Measurements from ENCODE around the gene SIGLEC7.

The SIGLEC7 gene

DNA sequence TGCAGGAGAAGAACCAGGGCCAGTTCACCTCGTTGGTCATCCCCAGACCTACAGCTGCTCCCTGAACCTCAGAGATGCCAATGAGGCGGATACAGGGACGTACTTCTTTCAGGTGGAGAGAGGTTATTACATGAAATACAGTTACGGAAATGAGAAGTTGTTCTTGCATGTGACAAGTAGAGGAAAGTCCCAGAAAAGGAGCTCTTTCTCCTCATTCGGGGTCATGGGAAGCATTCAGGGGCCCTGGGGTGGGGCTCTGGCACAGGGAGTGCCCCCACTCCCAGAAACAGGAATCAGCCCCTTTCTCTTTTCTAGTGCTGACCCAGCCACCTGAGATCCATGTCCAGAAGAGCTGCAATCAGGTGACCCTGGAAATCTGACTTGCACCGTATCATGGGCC is 21.9 kb upstream of the SIGLEC7 start:
- Histone ChIP-seq H3K4me1 (peaks cover 44 to 100% (median 69%) of the 10 kb centered on the region in 10 experiments), H4K20me1 (no peaks in the 10 kb centered on the region), H3K4me2 (peak overlapping the region in 8 of 11 experiments; percentile 0 to 100 (median 96); a peak in 14 of 22 replicates), H3K36me3 (no peaks in the 10 kb centered on the region), H3K4me3 (peak overlapping the region in 3 of 10 experiments; percentile 2 to 11 (median 4); a peak in 4 of 20 replicates), H3K9ac (peak overlapping the region in 6 of 11 experiments; percentile 3 to 71 (median 50); a peak in 8 of 22 replicates), H3K27me3 (no peaks in the 10 kb centered on the region), H3K9me3 (replicated peaks in 1 of 11) (no peaks in the 10 kb centered on the region), H3K27ac (peak overlapping the region in 10 of 11 experiments; percentile 30 to 98 (median 94); a peak in 19 of 22 replicates)
- no peak for TF ChIP-seq Cebpa-rat (IDR thresholded peaks at IDR 0.05)

DNA sequence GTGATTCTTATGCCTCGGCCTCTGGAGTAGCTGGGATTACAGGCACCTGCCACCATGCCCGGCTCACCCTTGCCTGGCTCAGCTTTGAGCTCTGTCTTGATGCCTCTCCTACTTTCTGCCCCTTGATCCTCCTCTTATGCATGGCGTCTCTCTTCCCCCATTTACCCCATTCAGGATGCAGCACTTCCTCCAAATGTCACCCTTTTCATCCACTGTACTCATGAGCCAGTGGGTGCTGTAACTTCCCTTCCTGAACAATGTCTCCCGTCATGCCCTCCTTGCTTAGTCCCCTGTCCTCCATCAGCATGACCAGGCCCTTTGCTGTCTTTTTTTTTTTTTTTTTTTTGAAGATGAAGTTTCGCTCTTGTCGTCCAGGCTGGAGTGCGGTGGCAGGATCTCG is 20.8 kb upstream of the SIGLEC7 start:
- no peak for TF ChIP-seq Cebpa-rat (IDR thresholded peaks at IDR 0.05)
- peaks cover 55 to 100% (median 76%) of the 10 kb centered on the region in 10 experiments for H3K4me1 ChIP-seq
- no peak overlapping the region; a peak in 1 of 20 replicates for H3K4me3 ChIP-seq
- peaks cover 0 to 10% (median 0%) of the 10 kb centered on the region in 11 experiments; a peak in 5 of 22 replicates for H3K36me3 ChIP-seq
- peak overlapping the region in 9 of 11 experiments; percentile 37 to 91 (median 83); a peak in 11 of 22 replicates for H3K9ac ChIP-seq
- no peaks in the 10 kb centered on the region for H3K9me3 ChIP-seq (replicated peaks in 1 of 11)
- H3K27ac ChIP-seq = peak overlapping the region; percentile 87 to 98 (median 93)
- H3K27me3 ChIP-seq = no peaks in the 10 kb centered on the region
- H3K4me2 ChIP-seq = peak overlapping the region; percentile 86 to 100 (median 96)
- no peaks in the 10 kb centered on the region for H4K20me1 ChIP-seq

DNA sequence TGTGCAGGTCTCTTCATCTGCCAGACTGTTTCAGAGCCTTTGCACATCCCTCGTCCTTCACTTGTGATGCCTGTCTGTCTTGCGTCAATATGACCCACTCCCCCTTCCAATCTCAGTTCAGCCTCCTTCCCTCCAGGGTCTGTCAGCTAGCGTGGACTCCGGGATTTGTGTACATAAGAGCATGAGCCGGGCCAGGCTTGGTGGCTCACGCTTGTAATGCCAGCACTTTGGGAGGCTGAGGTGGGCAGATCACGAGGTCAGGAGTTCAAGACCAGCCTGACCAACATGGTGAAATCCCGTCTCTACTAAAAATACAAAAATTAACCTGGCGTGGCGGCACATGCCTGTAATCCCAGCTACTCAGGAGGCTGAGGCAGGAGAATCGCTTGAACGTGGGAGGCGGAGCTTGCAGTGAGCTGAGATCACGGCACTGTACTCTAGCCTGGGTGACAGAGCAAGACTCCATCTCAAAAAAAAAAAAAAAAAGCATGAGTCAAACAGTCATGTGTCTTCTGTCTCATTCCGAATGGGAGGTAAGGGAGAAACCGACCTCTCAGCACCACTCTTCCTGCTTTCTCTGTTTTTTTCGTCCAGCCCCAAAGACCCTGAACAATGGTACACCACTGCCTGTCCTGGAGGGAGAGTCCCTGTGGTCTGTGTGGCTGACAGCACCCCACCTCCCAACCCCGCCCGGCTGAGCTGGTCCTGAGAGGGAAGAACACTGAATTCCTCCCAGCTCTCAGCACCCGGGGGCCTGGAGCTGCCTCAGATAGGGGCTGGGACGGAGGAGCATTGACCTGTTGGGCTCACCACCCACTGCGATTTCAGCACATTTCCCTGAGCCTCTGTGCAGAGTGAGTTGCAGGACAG is 19.8 kb upstream of the SIGLEC7 start:
- Histone ChIP-seq H4K20me1 (no peaks in the 10 kb centered on the region), H3K4me2 (peak overlapping the region; percentile 86 to 100 (median 96)), H3K27me3 (no peaks in the 10 kb centered on the region), H3K9me3 (replicated peaks in 1 of 11) (no peaks in the 10 kb centered on the region), H3K36me3 (peaks cover 0 to 21% (median 0%) of the 10 kb centered on the region in 11 experiments; a peak in 7 of 22 replicates), H3K4me1 (peaks cover 66 to 100% (median 87%) of the 10 kb centered on the region in 10 experiments), H3K9ac (peak overlapping the region; percentile 76 to 91 (median 83)), H3K4me3 (peak overlapping the region in 6 of 10 experiments; percentile 60 to 77 (median 68); a peak in 13 of 20 replicates), H3K27ac (peak overlapping the region; percentile 87 to 98 (median 93))
- TF ChIP-seq Cebpa-rat (IDR thresholded peaks at IDR 0.05) = no peak

DNA sequence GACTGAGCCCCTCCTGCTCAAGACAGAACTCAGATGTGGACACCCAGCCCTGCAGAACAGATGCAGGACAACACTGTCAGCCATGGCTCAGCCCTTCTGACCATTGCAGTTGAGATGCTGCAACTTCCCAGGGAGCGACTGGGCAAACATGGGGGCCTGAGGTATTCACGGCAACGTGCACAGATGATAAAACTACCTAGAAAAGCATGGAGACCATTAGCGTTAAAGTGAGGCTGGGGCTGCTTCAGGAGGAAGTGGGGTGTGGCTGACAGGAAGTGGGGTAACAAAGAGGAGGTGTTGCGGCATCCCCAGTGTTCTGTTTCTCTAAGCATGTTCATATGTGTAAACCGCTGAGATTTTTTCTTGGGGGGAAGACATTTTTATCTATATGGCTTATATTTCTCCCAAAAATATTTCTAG is 18.7 kb upstream of the SIGLEC7 start:
- Histone ChIP-seq H3K9me3 (replicated peaks in 1 of 11) (no peaks in the 10 kb centered on the region), H3K9ac (peak overlapping the region; percentile 76 to 91 (median 83)), H3K36me3 (peaks cover 0 to 28% (median 0%) of the 10 kb centered on the region in 11 experiments; a peak in 8 of 22 replicates), H3K4me1 (peaks cover 76 to 99% (median 95%) of the 10 kb centered on the region in 10 experiments), H3K4me2 (peak overlapping the region; percentile 86 to 100 (median 96)), H3K27me3 (no peaks in the 10 kb centered on the region), H3K4me3 (peak overlapping the region in 8 of 10 experiments; percentile 19 to 77 (median 65); a peak in 13 of 20 replicates), H4K20me1 (no peaks in the 10 kb centered on the region), H3K27ac (peak overlapping the region; percentile 87 to 98 (median 93))
- TF ChIP-seq Cebpa-rat (IDR thresholded peaks at IDR 0.05) = peak in 10 of 11 experiments; percentile 47 to 94 (median 84); a peak in 17 of 22 replicates

DNA sequence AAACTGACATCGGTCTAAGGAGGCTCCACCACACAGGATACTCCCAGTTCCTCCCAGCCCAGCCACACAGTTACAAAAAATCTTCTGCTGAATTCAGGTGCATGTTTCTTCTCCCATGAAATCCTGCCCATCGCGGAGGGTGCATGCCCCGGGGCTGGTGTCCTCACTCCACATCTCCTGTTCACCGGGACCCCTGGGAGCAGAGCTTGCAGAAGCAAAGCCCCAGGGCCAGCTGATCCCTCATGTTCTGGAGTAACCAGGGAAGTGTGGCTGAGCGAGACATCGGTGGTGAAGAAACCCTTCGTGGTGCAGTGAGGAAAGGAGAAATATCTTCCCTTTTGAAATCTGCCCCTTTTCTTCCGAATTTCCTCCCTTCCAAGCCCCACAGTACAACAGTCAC is 18.3 kb upstream of the SIGLEC7 start:
- H3K4me2 ChIP-seq = peak overlapping the region; percentile 86 to 100 (median 96)
- peak in 7 of 11 experiments; percentile 26 to 87 (median 55); a peak in 10 of 22 replicates for TF ChIP-seq Cebpa-rat (IDR thresholded peaks at IDR 0.05)
- H3K9ac ChIP-seq = peak overlapping the region; percentile 76 to 91 (median 83)
- H3K36me3 ChIP-seq = peaks cover 0 to 32% (median 0%) of the 10 kb centered on the region in 11 experiments; a peak in 9 of 22 replicates
- H3K27ac ChIP-seq = peak overlapping the region; percentile 87 to 98 (median 93)
- no peaks in the 10 kb centered on the region for H4K20me1 ChIP-seq
- peaks cover 80 to 99% (median 96%) of the 10 kb centered on the region in 10 experiments for H3K4me1 ChIP-seq
- H3K4me3 ChIP-seq = peak overlapping the region in 8 of 10 experiments; percentile 19 to 77 (median 65); a peak in 13 of 20 replicates
- no peaks in the 10 kb centered on the region for H3K27me3 ChIP-seq
- H3K9me3 ChIP-seq (replicated peaks in 1 of 11) = no peaks in the 10 kb centered on the region

DNA sequence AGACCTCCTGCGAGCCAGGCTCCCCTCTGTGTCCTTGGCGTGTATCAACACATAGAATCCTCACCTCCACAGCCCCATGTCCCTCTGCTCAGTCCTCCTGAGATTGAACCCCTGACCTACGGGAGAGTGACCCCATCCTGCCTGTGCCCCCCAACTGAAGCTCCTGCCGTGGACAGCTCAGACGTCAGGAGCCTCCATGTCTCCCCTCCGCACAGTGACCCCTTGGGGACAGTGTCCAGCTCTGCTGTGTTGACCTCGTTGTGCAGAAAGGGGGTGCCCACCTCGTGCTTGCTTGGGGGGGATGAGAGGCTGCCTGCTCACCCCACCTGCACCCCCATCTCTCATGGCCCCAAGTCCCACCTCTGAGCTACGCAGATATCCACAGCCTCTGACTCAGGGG is 17.9 kb upstream of the SIGLEC7 start:
- Histone ChIP-seq H3K4me2 (peak overlapping the region; percentile 86 to 100 (median 96)), H4K20me1 (no peaks in the 10 kb centered on the region), H3K36me3 (peaks cover 0 to 36% (median 0%) of the 10 kb centered on the region in 11 experiments; a peak in 9 of 22 replicates), H3K9ac (peak overlapping the region; percentile 76 to 91 (median 83)), H3K9me3 (replicated peaks in 1 of 11) (no peaks in the 10 kb centered on the region), H3K4me3 (peak overlapping the region in 8 of 10 experiments; percentile 19 to 77 (median 65); a peak in 14 of 20 replicates), H3K27ac (peak overlapping the region; percentile 87 to 98 (median 93)), H3K27me3 (no peaks in the 10 kb centered on the region), H3K4me1 (peaks cover 84 to 100% (median 97%) of the 10 kb centered on the region in 10 experiments)
- TF ChIP-seq Cebpa-rat (IDR thresholded peaks at IDR 0.05) = no peak; a peak in 1 of 22 replicates

DNA sequence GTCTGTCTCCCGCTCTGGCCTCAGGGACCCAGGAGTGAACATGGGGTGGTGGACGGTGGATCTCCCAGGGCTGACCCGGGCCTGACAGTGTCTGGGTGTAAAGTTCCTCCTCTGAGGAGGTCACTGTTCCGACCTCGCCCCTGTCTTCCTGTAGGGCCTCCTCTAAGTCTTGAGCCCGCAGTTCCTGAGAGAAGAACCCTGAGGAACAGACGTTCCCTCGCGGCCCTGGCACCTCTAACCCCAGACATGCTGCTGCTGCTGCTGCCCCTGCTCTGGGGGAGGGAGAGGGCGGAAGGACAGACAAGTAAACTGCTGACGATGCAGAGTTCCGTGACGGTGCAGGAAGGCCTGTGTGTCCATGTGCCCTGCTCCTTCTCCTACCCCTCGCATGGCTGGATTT is 17.4 kb upstream of the SIGLEC7 start, which contains the start of gene SIGLEC9:
Gene SIGLEC9 (plus strand): TSS at position 178 of the 400 bp plus-strand sequence. CDS start 69 bp downstream, at position 247.
- Histone ChIP-seq H4K20me1 (no peaks in the 10 kb centered on the region), H3K9ac (peak within 1 kb of the TSS; percentile 76 to 91 (median 83)), H3K4me2 (peak within 1 kb of the TSS; percentile 86 to 100 (median 96)), H3K4me1 (peaks cover 90 to 100% (median 97%) of the 10 kb centered on the region in 10 experiments), H3K27me3 (no peaks in the 10 kb centered on the region), H3K36me3 (peaks cover 0 to 41% (median 1%) of the 10 kb centered on the region in 11 experiments; a peak in 12 of 22 replicates), H3K9me3 (replicated peaks in 1 of 11) (no peaks in the 10 kb centered on the region), H3K27ac (peak within 1 kb of the TSS; percentile 87 to 98 (median 93)), H3K4me3 (peak within 1 kb of the TSS in 9 of 10 experiments; percentile 50 to 77 (median 63); a peak in 18 of 20 replicates)
- no peak for TF ChIP-seq Cebpa-rat (IDR thresholded peaks at IDR 0.05)

DNA sequence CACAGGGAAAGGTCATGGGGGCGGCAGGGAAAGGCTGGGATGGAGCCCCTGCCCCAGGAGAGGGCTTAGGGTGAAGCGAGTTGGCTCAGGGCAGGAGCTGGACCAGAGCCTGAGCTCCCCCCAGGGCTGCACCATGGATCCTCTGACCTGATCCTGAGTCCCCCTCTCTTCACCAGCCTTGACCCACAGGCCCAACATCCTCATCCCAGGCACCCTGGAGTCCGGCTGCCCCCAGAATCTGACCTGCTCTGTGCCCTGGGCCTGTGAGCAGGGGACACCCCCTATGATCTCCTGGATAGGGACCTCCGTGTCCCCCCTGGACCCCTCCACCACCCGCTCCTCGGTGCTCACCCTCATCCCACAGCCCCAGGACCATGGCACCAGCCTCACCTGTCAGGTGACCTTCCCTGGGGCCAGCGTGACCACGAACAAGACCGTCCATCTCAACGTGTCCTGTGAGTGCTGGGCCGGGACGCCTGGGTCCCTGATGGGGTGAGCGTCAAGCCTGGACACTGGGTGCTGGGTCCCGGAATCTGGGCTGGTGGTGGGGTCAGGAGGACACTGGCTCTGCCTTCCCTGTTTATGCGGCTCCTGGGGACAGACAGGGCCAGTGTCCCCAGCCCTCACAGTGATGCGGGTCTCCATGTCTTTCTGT is 16.6 kb upstream of the SIGLEC7 start:
- peak overlapping the region in 9 of 10 experiments; percentile 50 to 77 (median 63); a peak in 18 of 20 replicates for H3K4me3 ChIP-seq
- H3K27me3 ChIP-seq = no peaks in the 10 kb centered on the region
- H3K9ac ChIP-seq = peak overlapping the region; percentile 76 to 91 (median 83)
- H3K36me3 ChIP-seq = peaks cover 0 to 49% (median 9%) of the 10 kb centered on the region in 11 experiments; a peak in 15 of 22 replicates
- TF ChIP-seq Cebpa-rat (IDR thresholded peaks at IDR 0.05) = no peak
- H3K4me2 ChIP-seq = peak overlapping the region; percentile 86 to 100 (median 96)
- H3K9me3 ChIP-seq (replicated peaks in 1 of 11) = peaks cover 0 to 5% (median 0%) of the 10 kb centered on the region in 11 experiments; a peak in 1 of 22 replicates
- peak overlapping the region; percentile 87 to 98 (median 93) for H3K27ac ChIP-seq
- H3K4me1 ChIP-seq = peaks cover 95 to 100% (median 98%) of the 10 kb centered on the region in 10 experiments
- H4K20me1 ChIP-seq = no peaks in the 10 kb centered on the region
